NK-92 (cell line): ENCODE measurements around the gene RNF223.

Experiments
- DNase-seq: peaks from one replicate; lab custom pipeline; 2025; ENCODE audit not compliant: unreplicated experiment; lab: John Stamatoyannopoulos, UW

The RNF223 gene

DNA sequence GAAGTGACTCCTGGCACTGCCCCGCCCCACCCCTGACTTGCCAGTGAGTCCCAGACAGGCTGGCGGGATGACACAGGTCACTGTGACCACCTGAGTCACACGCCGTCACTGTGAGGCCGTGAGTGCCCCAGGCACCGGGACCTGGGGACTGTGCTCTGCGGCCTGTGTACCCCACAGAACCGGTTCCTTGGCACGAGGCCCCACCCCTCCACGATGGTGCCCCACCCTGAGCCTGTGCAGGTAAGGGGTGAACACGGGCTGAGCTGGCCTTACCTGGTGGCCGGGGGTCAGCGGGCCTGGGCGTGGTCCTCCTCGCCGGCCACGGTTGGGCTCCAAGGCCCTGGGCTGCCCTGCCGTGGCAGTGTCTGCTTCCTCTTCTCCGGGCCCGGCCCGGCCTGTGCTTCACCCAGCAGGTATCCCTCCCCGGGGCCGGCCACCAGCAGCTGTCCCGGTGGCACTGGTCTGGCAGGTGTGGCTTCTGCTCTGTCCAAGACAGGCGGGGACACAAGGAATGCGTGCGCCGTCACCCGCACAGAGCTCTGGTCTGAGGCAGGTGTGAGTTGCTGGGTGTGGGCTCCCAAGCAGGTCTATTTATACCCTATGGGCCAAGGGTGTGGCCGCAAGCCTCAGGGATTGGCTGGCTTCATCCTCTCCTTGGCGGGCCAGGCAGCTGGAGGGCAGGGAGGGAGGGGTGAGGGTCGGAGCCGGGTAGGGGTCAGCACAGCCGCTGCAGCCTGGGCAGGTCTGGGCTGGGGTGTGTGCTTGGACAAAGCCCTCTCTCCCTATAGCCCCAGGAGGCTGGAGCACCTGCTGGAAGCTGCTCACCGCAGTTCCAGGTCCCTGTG is at the start of gene RNF223:
TSS of gene RNF223 (minus strand) at position 564 of the 845 bp plus-strand sequence. CDS start 1,740 bp downstream, outside the sequence.
- DNase-seq, result no peak

DNA sequence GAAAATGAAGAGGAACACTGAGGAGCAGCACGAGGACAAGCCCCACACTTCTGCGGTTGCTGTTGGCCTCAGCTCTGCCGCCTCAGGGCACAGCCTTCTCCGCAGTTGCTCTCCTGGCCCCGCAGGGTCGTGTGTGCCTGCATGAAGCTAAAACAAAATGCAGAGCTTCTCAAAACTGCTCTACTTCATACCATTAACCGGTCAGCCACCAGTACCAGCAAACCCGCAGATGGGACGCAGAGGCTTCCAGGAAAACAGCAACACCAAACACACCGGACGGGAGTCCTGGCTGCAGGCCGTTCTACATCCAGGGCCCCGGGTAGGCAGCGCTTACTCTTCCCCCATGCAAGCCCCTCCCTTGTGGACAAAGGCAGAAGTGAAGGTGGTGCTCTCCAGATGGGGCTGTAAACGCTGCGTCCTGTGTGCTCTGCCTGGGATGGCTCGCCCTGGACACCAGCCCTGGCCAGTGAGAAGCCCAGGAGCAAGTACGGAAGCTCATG is 48.9 kb upstream of the RNF223 start:
- DNase-seq, result no peak

DNA sequence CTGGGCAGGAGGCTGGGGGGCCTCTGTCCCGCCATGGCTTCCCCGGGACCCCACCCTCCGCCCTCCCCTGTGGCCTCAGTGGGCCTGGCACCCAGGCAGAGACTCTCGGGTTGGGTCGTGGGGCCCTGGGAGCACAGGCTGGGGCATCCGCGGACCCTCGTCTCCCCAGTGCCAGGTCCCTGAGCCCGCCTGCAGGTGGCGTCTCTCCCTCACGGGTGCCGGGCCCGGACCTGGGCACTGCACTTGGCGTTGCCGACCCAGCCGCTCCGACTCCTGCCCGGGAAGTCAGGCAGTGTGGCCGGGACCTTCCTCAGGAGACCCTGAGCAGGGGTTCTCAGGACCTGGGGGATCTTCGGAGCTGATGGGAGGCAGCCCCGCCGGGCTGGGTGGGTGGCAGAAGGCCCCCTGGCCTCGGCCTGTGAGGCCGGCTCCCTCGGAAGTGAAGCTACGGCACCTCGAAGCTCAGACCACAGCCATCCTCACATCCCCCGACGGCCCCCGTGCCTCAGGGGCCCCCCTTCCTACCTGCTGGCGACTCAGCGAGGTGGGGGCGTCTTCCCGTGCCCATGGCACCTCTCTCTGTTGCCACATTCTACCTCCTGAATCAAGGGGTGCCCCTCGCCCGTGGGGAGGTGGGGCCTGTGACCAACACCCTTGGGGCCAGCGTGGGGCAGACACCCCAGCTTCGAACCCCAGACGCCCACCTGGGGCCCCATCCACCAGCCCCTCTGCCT is 48.1 kb upstream of the RNF223 start:
- no peak for DNase-seq

DNA sequence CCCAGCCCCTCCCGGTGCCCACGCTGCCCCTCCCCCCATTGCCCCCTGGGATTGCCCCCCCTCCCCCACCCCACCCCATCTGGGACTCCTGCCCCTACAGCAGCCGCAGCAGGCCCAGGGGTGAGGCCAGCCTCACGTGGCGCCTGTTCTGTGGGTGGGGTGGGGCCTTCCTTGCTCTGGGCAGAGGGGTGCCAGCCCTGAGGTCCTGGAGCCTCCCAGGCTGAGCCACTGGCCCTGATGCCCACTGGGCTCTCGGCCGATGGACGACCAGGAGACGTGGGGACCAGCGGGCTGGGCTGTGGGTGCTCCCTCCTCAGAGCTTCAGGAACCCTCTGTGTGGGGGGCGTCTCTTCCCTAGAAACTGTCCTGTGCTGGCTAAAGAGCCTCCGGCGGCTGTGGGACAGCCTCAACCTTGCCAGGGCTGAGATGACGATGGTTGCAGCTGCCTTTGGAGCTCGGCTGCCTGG is 47.5 kb upstream of the RNF223 start:
- DNase-seq, result no peak

DNA sequence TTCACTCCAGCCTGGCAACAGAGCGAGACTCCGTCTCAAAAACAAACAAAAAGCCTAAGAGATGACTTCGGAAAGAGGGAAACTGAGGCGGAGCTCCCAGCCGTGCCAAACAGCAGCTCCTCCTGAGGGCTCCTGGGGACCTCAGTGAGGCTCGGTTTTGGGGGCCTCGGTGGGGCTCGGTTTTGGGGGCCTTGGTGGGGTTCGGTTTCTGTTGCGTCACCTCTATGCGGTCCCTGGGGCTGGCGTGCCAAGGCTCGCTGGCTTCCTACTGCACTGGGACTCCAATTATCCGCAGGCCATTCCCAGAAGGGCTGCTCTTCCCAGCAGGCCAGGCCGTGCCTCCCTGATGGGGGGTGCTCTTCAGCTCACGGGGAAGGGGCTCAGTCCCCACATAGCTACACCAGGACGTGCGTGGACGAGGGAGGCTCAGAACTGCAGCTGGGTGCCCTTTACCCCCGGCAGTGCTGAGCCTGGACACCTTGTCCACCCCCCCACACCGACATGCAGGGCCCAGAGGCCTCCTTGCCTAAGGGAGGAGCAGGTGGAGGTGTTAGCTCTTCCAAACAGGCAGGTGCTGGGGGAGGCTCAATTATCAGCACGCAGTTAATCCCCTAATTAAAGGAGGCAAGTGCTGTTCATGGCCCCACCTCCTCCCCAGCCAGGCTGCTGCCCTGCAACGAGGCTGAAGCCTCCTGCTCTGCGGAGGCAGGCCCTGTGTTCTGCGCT is 46.9 kb upstream of the RNF223 start:
- DNase-seq, result no peak

DNA sequence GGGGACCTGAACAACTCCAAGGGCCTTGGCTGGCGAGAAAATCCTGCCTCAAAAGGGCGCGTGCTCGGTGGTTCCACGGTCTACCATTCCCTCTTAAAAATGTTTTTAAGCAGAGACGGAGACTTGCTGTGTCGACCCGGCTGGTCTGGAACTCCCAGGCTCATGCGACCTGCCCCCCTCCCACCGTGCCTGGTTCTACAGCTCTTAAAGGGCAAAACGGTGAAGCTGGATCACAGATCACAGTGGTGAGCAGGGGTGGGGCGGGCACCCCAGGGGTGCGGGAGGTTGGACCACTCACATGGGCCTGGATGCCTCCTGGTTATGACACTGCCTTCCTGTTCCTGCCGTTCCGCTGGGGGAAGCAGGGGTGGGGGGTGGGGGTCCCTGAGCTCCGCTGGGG is 46.0 kb upstream of the RNF223 start:
- no peak for DNase-seq

DNA sequence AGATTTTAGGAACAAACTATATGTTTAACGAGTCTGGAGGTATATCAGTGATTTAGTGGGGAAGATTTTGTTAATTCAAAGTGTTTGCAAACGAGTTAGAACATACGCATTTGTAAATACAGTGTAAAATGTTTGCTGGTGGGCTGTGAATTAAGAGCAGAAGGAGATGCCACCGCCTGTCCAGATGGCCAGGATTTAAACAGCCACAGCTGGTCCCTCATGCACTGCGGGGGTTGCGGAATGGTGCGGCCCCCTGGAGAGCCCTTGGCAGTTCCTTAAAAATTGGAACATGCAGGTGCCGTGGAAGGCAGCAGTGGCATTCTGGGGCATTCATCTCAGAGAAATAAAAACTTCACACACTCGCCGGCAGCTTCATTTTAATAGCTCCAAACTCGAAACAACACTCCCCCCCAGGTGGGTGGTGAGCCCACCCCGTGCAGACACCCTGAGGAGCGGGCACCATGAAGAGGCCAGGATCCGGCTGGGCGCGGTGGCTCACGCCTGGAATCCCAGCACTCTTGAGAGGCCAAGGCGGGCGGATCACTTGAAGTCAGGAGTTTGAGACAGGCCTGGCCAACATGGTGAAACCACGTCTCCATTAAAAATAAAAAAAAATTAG is 45.3 kb upstream of the RNF223 start:
- DNase-seq, result no peak

DNA sequence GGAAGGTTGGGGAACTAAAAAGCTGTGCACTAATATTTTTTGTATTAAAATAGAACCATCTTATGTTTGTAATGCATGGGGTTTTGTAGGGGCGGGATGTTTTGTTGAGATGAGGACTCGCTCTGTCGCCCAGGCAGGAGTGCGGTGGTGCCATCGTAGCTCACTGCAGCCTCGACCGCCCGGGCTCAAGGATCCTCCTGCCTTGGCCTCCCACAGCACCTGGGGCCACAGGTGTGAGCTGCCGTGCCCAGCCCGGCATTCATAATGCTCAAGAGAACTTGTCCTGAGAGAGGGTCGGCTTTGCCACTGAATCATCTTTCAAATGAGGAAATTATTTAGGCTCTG is 44.7 kb upstream of the RNF223 start:
- DNase-seq, result no peak

DNA sequence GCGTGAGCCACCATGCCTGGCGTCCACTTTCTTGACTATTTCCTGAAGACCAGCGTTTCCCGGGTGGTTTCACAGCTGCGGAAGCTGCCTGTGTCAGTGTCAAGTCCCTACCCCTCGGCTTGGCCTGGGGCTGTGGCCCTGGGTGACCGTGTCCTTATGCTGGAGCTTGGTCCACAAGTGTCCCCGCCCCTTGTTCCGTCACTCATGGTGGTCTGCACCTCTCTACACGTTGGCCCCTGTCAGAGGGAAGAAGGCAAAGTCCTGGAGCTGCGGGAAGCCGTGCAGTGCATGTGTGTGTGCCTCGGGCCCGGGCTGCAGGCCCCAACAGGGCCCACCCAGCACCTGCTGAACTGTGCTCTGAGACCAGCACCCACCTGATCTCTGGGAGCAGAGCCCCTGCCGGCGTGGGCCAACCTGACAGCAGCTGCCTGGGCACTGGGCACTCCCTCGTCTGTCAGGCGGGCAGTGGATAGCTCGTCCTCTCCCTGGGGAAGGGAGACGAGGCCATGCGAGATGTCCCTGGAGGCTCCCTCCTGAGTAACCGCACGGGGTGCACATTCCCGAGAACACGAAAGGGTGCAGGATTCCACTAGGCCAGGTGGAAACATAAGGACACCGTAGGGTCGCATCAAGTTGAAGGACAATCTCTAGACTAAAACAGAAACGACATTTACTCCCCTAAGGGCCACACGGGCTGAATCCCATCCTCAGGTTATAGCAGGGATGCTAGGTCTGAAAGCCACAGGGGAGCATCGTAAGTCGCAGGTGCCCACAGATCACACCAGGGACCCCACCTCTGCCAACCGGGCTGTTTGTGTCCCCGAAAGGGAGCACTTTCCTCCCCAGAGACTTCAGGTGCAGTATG is 44.1 kb upstream of the RNF223 start:
- no peak for DNase-seq

DNA sequence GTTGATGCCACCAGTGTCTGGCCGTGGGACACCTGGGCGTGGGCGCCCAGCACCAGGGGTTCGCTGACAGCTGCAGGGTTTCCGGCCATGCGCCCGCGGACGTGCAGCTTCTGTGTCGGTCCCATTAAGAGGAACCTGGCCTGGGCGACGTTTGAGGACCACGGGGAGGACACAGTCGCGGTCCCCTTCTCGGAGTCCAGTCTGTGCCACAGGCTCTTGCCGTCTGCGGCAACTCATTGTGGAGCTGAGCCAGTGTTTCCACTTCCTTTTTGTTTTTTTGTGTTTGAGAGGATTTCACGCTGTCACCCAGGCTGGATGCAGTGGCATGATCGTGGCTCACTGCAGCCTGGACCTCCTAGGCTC is 43.3 kb upstream of the RNF223 start:
- DNase-seq, result no peak

DNA sequence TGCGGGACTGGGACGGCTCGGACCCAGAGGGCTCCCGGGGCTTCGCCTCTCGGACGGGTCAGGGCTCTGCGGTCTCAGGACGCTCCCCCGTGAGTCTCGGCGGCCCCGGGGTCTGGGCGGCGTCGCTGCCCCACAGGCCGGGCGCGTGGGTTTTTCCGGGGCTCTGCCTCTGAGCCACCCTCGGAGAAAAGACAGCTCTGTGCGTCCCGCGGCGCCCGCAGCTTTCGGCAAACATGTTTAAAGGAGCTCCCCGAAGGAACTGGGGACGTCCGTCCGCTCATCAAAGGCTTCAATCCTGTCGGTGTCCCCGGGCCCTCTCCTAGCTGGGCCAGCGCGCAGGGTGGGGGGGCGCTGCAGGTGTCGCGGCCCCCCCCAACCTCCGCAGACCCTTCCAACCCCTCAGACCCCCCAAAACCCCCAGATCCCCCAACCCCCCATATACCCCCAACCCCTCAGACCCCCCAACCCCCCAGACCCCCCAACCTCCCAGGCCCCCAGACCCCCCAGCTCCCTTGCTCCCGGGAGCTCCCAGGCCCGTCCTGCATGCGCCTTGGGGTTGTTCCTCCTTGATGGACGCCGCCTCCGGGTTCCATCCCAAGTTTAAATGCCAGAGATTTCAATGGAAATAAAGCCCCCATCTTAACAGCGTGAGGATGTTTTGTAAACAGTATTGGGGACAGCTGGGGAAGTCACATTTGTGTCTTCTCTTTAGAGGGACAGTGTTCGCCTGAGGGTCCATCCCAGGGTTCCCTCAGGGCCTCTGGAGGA is 42.8 kb upstream of the RNF223 start:
- no peak for DNase-seq

DNA sequence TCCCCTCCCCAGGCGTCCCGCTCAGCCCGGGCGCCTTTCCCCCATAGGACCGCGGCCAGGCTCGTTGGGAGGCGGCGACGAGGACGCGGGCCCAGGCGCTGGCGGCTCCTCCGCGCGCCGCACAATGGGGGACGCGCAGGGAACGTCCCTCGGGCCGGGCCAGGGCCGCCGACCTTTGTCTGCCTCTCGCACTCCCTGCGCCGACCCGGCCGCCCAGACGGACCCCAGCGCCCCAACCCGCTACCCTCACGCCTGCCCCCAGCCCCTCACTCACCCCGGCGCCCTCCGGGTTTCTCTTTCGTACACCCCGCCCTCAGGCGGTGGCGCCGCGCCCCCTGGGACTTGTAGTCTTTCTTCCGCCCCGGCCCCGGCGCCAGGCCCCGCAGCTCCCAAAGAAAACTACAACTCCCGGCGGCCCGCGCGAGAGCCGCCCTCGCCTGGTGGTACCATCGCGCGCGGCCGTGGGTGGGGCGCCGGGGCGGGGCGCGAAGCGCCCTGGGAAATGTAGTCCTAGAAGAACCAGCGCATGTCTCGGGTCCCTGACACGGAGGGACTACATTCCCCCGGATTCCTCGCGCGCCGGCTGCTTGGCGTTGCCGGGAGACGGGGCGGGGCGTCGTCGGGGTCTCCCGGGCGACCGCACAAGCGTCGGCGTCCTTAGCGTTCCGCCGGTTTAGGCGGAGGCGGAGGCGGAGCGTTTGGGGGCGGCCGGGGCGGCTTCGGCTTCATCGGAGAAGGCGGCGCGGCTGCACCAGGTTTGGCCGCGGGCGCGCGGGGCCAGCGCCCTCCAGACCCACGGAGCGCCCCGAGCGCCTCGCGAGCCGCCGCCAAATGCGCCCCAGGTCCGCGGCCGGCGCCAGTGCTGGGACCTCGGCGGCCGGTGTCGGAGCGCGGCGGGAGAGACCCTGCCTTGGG is 41.9 kb upstream of the RNF223 start, which contains the start of gene C1orf159:
TSS of gene C1orf159 (minus strand) at position 304 of the 915 bp plus-strand sequence. CDS start 24,546 bp downstream, outside the sequence.
- peak; percentile 68 for DNase-seq

DNA sequence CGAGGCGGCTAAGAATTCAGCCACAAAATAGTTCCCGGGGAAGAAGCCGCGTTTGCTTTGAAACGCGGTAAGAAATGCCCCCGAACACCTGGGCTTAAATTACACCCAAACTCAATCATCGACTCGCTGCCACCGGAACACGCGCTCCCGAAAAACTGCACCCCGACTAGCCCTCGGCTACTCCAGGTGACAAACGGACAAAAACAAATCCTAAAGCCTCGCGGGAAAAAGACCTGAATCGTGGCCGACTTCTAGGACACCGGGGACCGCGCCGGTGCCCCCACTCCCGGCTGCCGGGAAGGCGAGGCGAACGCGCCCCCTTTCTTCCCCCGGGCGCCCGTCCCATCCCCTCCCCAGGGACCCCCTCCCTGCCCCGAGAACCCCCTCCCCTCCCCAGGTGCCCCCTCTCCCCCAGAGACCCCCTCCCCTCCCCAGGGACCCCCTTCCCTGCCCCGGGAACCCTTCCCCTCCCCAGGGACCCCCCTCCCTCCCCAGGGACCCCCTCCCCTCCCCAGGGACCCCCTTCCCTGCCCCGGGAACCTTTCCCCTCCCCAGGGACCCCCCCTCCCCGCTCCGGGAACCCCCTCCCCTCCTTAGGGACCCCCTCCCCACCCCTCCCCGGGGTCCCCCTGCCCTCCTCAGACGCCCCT is 41.2 kb upstream of the RNF223 start:
- DNase-seq, result no peak

DNA sequence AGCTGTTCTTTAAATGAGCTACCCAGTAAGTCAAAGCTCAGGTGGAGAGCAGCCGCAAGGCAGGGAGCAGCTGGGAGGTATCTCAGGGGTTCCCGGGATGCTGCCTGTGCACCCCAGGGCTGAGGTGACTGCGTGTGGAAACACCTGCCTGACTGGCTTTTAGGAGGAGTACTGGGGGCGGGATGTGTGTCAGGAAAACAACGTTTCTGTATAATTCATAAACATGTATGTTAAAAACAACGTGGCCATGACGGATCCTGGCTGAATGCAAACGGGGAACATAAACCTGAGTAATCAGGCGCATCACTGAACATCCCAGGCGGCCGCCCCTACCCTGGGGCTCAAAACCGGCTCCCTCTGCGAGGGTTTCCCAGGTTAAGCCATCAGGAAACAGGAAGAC is 40.3 kb upstream of the RNF223 start:
- DNase-seq, result no peak

DNA sequence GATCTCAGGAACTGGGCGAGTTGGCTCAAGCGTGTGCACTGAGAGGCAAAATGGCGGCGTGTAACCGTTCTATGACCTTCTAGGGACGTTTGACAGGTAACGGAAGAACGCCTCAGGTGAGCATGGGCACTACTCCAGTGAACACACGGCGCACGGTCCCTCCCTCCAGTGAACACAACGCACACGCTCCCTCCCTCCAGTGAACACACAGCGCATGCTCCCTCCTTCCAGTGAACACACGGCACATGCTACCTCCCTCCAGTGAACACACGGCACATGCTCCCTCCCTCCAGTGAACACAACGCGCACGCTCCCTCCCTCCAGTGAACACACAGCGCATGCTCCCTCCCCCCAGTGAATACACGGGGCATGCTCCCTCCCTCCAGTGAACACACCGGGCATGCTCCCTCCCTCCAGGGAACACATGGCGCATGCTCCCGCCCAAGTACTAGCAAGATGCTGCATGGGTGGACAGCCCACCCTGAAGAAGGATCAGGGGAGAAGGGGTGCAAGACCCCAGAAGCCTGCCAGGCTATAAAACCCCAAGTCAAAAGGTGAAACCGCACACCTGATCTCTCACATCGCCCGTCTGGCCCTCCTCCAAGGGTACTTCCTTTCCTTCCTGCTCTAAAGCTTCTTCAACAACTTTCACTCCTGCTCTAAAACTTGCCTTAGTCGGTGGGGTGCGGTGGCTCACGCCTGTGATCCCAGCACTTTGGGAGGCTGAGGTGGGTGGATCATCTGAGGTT is 38.3 kb upstream of the RNF223 start:
- DNase-seq, result no peak

DNA sequence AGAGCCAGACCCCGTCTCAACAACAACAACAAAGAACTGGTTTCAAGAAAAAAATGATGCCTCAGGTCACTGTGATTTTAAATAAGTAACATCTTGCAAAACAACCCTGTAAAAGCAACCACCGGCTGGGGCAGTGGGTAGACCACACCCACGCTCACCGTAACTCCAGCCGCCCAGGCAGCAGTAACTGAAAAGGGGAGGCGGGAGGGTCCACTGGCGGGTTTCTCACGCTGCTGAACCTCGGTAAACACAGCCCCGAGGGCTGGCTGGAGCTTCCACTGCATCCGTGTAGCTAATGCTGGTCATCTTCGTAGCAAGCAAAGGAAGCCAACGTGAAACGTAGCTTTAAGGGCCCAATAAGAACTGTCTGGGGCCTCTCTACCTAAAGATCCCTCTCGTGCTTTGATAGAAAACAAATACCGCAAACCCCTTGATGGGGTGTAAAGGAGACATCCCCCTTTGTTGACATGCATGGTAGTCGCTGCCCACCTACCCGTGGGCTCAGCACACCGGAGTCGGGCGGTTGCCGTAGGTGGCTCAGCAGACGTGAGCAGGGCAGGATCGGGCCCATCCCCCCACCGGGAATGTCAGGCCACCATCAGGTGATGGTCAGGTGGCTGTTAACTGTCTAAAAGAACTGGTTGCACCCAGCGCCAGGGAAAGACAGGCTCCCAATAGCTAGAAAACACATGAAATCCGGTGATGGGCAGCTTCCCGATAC is 37.6 kb upstream of the RNF223 start:
- DNase-seq, result no peak
